Ureter (tissue), 1 donor: ENCODE measurements around the gene IFNA2. TPM values are rescaled to one million over a fixed set of nuclear protein-coding genes. Genes with fewer than 3 reads are reported as not detected.
"Not testable (repeated sequence)": the region's sequence is repeated elsewhere in the genome, so short reads cannot be mapped to it uniquely, and the experiment has no call there.

ENCODE experiments used
- DNase-seq: peaks from one replicate; pipeline ENCODE4 v3.0.0-alpha.2; 2020; ENCODE audit warnings: low spot score
- total RNA-seq: library from RNA; stranded (reverse); gene quantifications from one replicate; pipeline ENCODE4 v1.2.4, GENCODE V29; 2023
- donor health status: DM: yes; HTN: yes; CAD: no.

Gene IFNA2
- total RNA-seq: not detected

DNA sequence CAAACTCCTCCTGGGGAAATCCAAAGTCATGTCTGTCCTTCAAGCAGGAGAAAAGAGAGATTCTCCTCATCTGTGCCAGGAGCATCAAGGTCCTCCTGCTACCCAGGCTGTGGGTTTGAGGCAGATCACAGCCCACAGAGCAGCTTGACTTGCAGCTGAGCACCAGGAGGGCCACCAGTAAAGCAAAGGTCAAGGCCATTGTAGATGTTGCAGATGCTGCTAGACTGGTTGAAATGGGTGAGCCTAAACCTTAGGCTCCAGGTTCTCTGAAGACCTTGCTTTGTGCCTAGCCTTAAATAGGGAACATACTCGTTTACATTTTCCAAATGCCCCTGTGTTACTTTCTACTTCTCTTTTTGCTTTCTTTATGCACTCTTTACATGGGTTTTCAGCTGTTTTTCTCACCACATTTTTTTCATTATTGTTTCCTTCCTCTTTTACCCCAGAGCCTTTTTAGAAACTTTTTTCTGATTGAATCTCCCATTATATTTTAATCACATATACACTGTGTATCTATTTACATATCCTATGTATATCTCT is at the start of gene IFNA2:
Gene IFNA2, minus strand, starts transcription at position 268 of the 540 bp plus-strand sequence. Its CDS starts 69 bp downstream, at position 199.
- no peak for DNase-seq

DNA sequence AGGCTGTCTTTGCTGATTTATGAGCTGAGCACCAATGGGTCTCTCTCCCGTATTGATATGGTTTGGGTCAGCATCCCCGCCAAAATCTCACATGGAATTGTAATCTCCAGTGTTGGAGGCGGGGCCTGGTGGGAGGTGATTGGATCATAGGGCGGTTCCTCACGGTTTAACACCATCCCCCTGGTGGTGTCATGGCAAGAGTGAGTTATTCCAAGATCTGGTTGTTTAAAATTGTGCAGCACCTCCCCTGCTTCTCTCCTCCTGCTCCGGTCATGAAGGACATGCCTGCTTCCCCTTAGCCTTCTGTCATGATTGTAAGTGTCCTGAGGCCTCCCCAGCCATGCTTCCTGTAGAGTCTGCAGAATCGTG is 49.8 kb upstream of the IFNA2 start:
- DNase-seq: not testable (repeated sequence)

DNA sequence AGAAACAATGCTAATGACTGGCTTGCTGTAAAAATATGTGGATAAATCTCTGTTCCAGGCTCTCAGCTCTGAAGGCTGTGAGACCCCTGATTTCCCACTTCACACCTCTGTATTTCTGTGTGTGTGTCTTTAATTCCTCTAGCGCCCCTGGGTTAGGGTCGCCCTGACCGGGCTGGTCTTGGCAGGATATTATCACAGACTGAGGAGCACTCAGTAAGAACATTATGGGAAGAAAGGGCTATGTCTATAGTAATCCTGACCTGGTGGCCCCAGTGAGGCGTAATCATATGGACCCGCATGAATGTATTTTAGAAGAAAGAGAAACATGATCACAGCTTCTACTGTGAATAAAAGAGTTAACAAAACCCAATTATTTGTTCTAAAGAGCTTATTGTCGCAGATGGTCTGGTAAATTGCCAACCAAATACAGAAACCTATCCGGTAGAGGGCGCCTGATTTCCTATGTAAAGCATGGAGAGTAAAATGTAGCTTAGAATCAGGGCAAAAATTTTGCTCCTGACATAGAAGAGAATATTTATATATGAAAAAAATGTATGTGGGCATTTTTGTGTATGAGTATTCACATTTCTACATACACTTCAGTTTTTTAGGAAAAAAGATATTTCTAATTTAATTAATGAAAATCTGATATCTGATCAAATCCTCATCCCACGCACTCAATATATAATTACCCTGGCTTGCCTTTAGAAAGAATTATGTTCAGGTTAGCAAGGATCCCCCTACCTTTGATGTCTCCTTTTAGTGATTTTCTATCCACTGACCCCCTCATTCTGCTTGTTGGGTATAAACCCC is 49.2 kb upstream of the IFNA2 start:
- DNase-seq: peak; percentile 50

DNA sequence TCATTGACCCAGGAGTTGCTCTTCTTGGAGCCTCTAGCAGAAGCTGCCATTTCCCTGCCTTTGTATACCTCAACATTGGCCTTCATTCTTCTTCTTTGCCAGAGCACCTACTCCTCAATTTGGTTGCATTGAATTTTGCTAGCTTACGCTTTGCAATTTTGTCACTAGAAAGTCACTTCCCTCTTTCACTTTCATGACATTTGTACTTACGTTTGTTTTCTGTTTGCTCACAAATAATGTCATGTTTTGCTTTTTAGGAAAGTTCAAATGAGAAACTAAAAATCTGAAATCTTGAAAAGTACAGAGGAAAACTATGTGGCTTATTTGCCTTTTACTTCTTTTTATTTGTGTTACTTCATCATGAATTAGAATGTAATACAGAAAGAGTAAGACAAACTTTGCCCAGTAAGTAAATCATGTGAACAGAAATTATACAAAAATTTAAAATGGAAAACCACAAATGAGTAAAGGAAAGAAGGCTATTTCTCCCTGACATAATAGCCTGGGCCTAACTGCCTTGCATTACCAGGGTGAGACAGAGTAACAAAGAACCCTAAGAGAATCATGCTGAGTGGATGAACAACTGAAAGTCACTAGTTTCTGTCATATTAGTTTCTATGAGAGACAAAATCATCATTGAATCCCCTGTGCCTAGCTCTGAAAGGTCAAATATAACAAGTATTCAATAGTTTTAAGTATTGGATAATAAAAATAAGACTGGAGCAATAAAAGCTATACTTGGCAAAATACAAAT is 47.7 kb upstream of the IFNA2 start:
- DNase-seq: no peak

DNA sequence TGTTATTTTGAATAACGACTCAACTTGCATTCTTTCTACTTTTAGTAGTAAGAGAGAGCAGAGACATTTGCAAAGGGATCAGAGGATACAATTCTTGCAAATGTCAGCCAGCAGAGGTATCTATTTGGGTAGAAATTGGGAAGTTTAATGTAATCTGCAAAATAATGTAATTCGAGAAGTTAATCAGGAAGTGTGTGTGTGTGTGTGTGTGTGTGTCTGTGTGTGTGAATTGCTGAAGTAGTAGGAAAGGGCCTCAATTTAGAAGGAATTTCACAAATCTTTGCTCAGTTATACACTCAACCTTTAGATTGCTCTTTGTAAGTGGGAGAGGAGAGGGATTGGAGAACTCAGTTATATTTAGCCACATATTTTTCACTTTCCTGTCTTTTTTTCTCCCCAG is 44.0 kb upstream of the IFNA2 start:
- no peak for DNase-seq

DNA sequence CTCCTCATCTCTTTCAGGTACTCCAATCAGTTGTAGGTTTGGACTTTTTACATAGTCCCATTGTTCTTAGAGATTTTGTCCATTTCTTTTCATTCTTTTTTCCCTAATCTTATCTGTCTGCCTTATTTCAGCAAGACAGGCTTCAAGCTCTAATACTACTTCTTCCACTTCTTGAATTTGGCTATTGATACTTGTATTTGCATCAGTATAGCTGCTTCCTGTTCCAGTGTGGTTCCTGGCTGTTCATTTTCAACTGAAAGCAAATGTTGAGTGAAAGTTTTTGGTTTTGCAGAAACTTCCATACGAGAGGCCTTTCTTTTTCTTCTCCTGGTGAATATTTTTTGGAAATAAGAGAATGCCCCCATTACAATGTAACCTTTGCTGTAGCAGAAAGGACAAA is 43.0 kb upstream of the IFNA2 start:
- DNase-seq: no peak

DNA sequence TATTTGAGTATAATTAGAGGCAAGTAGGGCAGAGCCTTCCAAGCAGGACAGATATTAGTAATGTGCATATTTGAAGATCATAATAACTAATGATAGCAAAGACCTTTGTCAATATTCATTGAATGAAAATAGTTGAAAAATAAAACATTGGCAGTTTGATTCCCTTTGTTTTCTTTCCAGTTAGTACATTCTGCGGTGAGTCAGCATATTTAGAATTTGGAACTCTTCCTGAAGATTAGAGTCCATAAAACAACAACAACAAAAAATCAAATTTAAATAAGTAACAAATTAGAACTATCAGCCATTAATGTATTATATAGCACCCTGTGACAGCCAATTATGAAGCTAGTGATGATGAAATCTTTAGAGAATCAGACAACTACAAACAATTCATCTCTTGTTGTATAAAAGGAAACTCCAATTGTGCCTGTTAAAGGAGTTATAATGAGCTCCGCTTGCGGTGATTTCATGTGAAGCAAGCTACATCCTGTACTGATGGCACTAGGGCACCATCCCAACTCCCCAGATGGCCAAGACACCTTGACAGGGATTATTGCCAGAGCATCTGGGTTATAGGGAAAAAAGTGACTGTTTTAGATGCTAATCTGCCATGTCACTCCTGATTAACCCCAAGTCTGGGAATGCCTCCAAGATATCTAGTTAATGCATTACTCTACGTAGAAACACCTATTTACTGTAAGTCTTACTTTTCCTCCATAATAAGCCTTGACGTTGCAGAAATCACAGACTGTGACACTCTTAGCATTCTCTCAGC is 30.5 kb upstream of the IFNA2 start:
- DNase-seq: no peak

DNA sequence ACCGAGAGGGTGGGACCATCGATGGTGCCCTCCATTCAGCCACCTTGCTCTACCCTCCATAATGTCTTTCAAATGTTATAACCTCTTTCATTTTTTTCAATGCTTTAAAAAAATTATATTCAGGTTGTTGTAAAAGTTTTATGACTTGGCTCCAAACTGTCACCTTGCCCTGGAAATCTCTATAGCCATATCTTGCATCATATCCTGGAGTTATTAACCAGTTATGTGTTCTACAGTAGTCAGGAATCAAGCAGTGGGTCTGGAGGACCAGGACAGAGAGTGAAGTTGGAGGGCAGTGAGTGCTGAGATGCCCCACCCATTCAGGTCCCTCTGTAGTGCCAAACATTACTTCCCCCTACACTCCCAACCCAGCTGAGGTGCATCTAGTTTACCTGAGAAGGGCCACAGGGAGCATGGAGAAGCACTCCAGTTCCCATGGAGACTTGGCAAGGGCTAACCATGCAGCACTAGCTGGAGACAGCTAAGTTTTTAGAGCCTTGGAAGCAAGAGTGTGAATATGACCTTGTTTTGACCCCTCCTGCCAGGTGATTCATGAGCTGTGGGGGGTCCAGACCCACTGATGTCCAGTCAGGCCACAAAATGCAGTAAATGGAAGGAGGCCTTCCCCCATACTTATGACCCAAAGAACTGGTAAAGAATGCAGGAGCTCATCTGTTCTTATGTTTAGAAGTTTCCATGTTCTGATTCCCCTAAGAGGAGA is 29.2 kb upstream of the IFNA2 start:
- no peak for DNase-seq

DNA sequence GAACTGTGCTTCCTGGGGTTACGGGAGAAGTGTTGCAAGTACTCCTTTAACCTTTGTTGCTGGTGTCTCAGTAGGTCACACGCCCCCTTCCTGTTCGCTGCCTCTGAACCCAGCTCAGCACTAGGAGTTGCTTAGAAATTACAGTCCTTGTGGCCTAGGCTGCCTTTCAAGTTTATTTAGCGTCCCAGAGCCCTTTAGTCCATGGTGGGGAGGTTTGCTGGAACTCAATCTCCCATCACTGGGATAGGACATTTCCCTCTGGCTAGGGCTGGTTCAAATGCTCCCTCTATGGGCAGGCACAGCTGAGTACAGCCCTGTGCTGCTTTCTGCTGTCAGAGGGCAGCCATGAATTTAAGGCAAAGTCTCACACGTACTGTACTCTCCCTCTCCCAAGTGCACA is 28.4 kb upstream of the IFNA2 start:
- DNase-seq: no peak

DNA sequence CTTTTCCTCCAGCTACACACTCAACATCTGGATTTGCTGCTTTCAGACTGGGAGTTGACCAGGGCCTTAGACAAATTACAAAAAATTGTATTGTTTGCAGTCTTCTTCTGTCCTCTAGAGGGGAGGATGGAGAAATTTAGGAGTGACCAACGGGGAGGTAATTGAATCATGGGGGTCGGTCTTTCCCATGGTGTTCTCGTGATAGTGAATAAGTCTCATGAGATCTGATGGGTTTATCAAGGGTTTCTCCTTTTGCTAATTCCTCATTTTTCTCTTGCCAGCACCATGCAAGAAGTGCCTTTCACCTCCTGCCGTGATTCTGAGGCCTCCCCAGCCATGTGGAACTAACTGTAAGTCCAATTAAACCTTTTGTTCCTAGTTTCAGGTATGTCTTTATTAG is 28.0 kb upstream of the IFNA2 start:
- no peak for DNase-seq

DNA sequence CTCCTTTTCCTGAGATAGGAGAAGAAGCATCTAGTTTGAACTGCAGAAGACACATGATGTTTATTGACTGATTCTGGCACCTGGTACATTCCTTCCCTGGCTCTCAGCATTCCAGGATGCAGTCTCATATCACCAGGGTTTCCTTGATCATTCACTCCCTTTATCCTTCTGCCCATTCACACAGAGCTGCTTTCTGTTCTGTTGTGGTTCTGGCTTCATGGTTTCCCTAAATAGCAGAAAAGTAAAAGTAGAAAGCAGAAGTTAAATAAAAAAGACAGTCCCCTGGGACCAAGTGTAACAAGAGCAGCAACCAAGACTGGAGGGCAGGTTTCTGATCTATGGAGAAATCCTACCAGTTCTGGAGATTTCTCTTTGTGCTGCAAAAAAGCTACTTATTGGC is 26.9 kb upstream of the IFNA2 start:
- no peak for DNase-seq

DNA sequence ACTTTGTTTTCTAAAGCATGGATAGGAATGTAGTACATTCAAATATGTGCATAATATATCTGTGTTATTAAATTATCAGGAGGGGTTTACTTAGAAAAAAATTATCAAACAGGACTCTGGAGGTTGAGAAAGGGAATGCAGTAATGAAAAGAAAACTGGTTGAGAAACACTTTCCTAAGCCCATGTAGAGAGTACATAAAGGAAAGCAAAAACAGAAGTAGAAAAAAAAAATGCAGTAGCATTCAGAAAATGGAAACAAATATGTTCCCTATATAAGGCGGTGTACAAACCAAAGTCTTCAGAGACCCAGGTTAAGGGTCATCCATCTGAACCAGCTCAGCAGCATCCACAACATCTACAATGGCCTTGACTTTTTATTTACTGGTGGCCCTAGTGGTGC is 23.6 kb upstream of the IFNA2 start, which contains the start of gene IFNA8:
Gene IFNA8, plus strand, starts transcription at position 301 of the 400 bp plus-strand sequence. Its CDS starts 60 bp downstream, at position 361.
- no peak for DNase-seq

DNA sequence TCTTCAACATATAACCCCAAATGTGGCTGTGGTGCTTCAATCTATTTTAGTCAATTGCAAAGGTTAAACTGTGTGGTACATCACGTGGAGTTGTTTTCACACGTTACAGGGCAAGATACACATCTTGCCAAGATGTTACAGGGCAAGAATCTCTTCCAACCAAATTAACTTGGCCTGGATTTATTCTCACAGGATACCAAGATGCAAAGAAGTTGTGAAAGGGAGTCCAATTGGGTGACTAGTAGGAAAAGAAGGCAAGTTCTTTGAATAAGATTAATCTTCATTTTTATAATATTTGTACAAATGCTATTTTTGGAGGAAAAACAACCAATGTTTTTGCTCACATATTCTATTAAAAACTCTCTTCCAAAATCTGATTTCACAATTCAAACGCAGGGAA is 18.9 kb upstream of the IFNA2 start:
- no peak for DNase-seq

DNA sequence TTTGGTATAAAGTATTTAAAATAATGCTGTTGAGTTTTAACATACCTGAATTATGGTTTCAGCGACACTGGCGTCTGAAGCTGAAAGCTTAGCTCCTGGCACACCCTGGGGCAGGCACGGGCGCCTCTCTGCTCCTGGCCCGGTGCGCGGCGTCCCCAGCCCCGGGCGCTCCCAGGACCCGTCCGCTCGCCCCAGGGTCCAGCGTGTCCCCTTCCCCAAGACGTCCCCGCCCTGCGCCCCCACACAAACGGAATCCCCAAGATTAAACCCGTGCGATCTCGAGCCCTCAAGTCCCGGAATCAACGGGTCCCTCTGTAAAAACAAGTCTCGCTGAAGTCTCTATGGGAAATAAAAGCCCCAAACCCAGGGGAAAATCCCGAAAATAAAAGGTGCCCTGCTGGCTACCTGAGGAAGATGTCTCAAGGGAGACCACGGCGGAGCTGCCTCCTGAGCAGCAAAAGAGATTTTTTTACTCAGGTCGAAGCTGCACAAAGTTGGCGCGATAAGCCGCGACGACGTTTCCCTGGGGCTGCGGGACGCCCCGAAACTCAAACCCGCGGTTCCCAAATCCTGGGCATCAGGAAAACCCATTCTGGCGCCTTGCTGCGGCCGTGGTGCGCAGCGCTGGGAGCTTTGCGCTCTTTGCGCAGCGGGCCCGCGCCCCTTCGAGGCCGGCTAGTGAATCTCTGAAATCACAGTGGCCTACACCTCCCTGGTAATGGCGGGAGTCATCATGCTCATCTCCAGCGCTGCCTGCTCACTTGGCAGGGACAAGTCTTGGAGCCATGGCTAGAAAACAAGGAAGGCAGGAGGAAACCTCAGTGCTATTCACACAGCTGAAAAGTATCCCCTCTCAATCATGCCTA is 17.4 kb upstream of the IFNA2 start:
- DNase-seq: no peak

DNA sequence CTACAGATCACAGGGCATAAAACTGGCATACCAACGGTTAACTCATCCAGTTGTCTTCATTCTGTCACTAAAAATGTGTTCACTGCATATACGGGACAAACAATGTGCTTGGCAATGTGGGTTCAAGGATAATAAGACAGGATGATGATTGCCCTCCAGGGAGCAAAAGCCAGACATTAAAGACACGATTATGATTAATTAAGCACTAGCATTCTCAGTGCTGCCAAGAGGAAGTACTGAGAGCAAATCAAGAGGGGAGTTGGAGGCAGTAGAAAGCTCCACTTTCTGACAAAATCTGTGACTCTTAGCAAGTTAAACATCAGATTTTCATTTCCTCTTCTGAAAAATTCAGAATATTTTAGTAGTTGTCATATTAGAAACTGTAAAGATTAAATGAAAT is 14.8 kb upstream of the IFNA2 start:
- no peak for DNase-seq

DNA sequence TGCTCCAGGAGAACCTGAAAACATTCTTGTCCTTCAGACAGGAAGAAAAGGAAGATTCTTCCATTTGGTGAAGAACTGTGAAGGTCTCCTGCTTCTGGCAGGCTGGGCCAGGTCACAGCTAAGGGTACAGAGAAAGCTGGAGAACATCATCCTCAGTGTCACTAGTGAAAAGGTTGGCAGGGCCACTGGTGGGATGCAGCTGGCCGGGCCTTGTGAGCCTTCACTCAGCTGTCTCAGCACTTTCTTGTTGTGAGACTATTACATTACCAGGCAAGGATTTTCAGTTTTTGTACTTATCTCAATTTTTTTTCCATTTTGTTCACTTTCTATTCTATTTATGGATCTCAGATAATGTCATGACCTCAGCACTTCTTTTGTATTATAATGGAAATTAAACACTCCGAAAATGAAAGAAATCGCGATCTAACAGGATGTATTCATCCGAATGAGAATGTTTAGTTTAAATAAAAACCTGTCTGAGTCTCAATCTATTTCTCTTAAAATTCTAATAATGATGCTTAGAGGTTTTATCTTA is 13.8 kb upstream of the IFNA2 start:
- no peak for DNase-seq

DNA sequence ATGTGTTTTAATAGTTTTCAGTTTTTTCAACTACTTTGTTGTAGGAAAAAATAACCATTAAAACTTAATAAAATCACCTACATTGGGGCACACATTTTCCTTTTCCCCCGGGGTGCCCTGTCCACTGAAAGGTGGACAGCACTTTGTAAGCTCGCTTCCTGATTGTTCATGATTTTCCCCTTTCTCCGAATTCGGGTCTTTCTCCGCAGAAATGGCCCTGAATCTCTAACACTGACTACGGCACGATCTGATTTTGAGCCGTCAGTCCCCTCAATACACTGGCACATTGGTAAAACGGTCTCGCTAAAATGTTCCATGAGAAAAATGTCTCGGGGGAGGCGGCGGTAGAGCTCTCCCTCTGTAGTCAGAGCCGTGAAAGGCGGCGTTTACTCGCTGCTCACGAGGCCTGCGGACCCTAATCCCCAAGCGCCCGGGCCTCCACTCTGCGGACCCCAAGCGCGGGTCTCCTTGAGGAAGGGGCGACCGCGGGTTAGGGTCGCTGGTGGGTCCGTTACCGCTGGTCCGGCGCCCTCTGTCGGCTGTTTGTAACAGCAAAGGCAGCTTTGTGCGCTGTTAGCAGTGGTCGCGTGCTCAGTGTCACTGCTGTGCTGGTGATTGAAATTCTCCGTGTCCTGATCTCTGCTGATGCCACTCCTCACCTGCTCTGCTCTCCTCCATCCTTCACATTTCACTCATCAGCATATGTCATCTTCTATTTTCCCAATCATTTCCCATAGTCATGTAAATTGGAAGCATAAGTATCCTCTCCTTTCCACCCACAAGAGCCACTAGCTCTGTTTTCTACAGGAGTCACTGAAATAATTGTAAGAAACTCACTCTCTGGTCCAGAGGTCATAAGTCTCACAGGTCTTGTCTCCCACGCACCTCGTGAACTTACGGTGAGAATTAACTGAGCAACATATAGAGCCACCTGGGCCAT is 10.8 kb upstream of the IFNA2 start:
- no peak for DNase-seq

DNA sequence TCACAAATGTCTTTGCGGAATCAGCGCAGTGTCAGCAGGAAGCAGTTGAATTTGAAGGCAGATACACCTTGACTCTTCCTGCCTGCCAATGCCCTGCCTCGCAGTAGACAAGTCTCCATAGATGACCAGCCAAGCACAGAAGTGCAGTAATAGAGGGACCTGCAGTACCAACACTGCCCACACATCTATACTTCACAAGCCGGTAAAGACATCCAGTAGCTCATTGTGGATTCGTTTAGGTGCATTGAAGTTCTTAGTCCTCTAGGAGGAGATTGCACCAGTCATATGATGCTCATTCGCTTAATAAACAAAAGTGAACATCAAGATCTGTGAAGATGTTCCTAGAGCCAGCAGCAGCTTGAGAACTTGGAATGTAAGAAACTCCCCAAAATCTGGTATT is 7.1 kb upstream of the IFNA2 start:
- DNase-seq: no peak

DNA sequence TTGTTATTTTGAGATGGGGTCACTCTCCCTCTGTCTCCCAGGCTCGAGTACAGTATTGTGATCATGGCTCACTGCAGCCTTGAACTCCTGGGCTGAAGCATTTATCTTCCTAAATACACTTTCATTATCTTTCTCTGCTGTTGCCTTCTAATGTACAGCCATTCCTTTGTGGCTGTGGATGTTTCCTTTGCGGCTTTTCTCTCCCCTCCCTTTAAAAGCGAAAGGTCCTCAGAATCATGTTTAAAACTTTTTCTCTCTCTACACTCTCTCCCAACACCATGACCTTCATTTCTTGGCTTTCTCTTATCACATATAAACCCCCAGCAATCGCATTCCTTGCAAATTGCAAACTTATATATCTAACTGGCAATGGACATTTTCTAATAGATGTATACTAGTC is 1.6 kb downstream of the IFNA2 start:
- DNase-seq: no peak
